Measurements from ENCODE around the gene ADGRV1. TPM values are rescaled to one million over a fixed set of nuclear protein-coding genes. Genes with fewer than 3 reads are reported as not detected.
A peak's percentile ranks its signal among the peaks of the same experiment; 100 is the strongest.

Gene ADGRV1
- total RNA-seq, 2 donors from 2014 or later = 97.6 to 117 TPM

DNA sequence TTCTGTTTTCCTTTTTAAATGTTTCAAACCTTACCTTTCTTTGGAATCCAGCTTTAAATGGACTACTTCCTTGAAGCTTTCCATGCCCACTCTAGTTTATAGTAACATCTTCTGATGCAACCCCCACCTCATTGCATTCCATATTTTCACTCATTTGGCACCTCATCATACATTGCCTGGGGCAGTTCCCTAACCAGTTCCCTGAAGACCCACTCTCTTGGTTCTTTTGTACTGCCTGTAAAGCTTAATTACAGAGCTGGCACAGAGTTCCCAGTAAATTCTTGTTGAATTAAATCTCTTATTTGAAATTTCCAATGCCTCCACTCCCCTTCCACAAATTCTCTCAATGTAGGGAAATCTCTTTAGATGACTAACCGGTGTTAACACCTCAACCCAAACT is 567.3 kb downstream of the ADGRV1 start:
- no peaks in the 10 kb centered on the region for H3K9me3 Mint-ChIP-seq
- TF ChIP-seq, protein P1, sequence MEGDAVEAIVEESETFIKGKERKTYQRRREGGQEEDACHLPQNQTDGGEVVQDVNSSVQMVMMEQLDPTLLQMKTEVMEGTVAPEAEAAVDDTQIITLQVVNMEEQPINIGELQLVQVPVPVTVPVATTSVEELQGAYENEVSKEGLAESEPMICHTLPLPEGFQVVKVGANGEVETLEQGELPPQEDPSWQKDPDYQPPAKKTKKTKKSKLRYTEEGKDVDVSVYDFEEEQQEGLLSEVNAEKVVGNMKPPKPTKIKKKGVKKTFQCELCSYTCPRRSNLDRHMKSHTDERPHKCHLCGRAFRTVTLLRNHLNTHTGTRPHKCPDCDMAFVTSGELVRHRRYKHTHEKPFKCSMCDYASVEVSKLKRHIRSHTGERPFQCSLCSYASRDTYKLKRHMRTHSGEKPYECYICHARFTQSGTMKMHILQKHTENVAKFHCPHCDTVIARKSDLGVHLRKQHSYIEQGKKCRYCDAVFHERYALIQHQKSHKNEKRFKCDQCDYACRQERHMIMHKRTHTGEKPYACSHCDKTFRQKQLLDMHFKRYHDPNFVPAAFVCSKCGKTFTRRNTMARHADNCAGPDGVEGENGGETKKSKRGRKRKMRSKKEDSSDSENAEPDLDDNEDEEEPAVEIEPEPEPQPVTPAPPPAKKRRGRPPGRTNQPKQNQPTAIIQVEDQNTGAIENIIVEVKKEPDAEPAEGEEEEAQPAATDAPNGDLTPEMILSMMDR (conservative IDR thresholded peaks at IDR 0.05) = no peak
- no peak for DNase-seq
- peaks cover 3% of the 10 kb centered on the region for H3K36me3 Mint-ChIP-seq (ENCODE audit: low read depth)
- 83% methylated on average over 1 of the region's 1 CpG; no CpG with 5 or more reads in 1 of the 2 experiments for WGBS, 2 experiments (ENCODE audit: insufficient coverage in 1 of 2, insufficient read length in 1 of 2)
- Histone ChIP-seq H3K27me3 (ENCODE audit: control insufficient read depth, insufficient read depth, low read length, poor library complexity, severe bottlenecking) (no peaks in the 10 kb centered on the region), H3K36me3 (ENCODE audit: control insufficient read depth, insufficient read depth, low read length) (no peaks in the 10 kb centered on the region), H3K9ac (ENCODE audit: extremely low read depth, low read length, poor library complexity, severe bottlenecking) (no peak overlapping the region), H3K4me3 (ENCODE audit: low read length) (no peak overlapping the region), H3K27ac (ENCODE audit: low read depth, low read length) (no peak overlapping the region), H3K9me3 (ENCODE audit: control insufficient read depth, low read length) (no peaks in the 10 kb centered on the region), H3K4me1 (ENCODE audit: control insufficient read depth, insufficient read depth, low read length) (no peaks in the 10 kb centered on the region)
- H3K4me1 Mint-ChIP-seq = peaks cover 17% of the 10 kb centered on the region
- H3K4me3 Mint-ChIP-seq = no peak overlapping the region
- H3K27me3 Mint-ChIP-seq (ENCODE audit: insufficient read depth) = no peaks in the 10 kb centered on the region
- H3K27ac Mint-ChIP-seq = peak overlapping the region; percentile 3

GRCh38 chr5:91126448-91126847 is 567.9 kb downstream of the ADGRV1 start:
- Mint-ChIP-seq H3K27me3 (ENCODE audit: insufficient read depth) (no peaks in the 10 kb centered on the region), H3K4me3 (no peak overlapping the region), H3K9me3 (no peaks in the 10 kb centered on the region), H3K36me3 (ENCODE audit: low read depth) (peaks cover 3% of the 10 kb centered on the region), H3K27ac (no peak overlapping the region), H3K4me1 (peaks cover 17% of the 10 kb centered on the region)
- Histone ChIP-seq H3K27me3 (ENCODE audit: control insufficient read depth, insufficient read depth, low read length, poor library complexity, severe bottlenecking) (no peaks in the 10 kb centered on the region), H3K9me3 (ENCODE audit: control insufficient read depth, low read length) (no peaks in the 10 kb centered on the region), H3K27ac (ENCODE audit: low read depth, low read length) (no peak overlapping the region), H3K36me3 (ENCODE audit: control insufficient read depth, insufficient read depth, low read length) (no peaks in the 10 kb centered on the region), H3K4me3 (ENCODE audit: low read length) (no peak overlapping the region), H3K4me1 (ENCODE audit: control insufficient read depth, insufficient read depth, low read length) (no peaks in the 10 kb centered on the region), H3K9ac (ENCODE audit: extremely low read depth, low read length, poor library complexity, severe bottlenecking) (no peak overlapping the region)
- TF ChIP-seq, protein P1 (conservative IDR thresholded peaks at IDR 0.05) = no peak
- DNase-seq = no peak
- 96 to 100% methylated on average over 1 of the region's 1 CpG for WGBS, 2 experiments (ENCODE audit: insufficient coverage in 1 of 2, insufficient read length in 1 of 2)

DNA sequence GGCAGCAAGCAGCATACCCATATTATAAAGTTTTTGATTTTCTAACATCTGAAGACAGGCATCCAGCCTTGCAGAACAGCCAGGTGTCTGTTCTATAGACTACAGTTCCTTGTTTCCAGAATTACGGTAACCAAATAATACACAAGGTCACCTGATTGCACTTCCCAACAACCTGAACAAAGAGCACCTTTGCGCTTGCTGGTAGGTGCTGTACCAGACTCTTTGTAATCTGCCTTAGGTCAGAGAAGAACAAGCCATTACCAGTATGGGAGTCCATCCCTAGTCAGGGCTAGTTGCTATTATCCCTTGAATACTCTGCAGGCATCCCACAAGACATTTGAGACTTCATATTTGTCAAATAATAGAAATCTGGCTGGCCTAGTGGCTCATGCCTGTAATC is 568.3 kb downstream of the ADGRV1 start:
- Histone ChIP-seq H3K27me3 (ENCODE audit: control insufficient read depth, insufficient read depth, low read length, poor library complexity, severe bottlenecking) (no peaks in the 10 kb centered on the region), H3K9ac (ENCODE audit: extremely low read depth, low read length, poor library complexity, severe bottlenecking) (no peak overlapping the region), H3K4me3 (ENCODE audit: low read length) (no peak overlapping the region), H3K9me3 (ENCODE audit: control insufficient read depth, low read length) (no peaks in the 10 kb centered on the region), H3K4me1 (ENCODE audit: control insufficient read depth, insufficient read depth, low read length) (no peaks in the 10 kb centered on the region), H3K36me3 (ENCODE audit: control insufficient read depth, insufficient read depth, low read length) (no peaks in the 10 kb centered on the region), H3K27ac (ENCODE audit: low read depth, low read length) (no peak overlapping the region)
- no peak for DNase-seq
- Mint-ChIP-seq H3K27me3 (ENCODE audit: insufficient read depth) (no peaks in the 10 kb centered on the region), H3K36me3 (ENCODE audit: low read depth) (peaks cover 3% of the 10 kb centered on the region), H3K4me1 (peaks cover 17% of the 10 kb centered on the region), H3K9me3 (no peaks in the 10 kb centered on the region), H3K4me3 (no peak overlapping the region), H3K27ac (no peak overlapping the region)
- 94 to 100% methylated on average over 2 of the region's 2 CpGs for WGBS, 2 experiments (ENCODE audit: insufficient coverage in 1 of 2, insufficient read length in 1 of 2)
- TF ChIP-seq, protein P1 (conservative IDR thresholded peaks at IDR 0.05) = no peak

All from endodermal cell (in vitro differentiated cells).